Measurements from ENCODE around the gene LY6G6F. TPM values are rescaled to one million over a fixed set of nuclear protein-coding genes. Genes with fewer than 3 reads are reported as not detected.

The LY6G6F gene
- total and polyA plus RNA-seq, 2 of the 13 experiments (the other 11 are each of a cell fraction or from before 2014, with no cell fraction given), result not detected

DNA sequence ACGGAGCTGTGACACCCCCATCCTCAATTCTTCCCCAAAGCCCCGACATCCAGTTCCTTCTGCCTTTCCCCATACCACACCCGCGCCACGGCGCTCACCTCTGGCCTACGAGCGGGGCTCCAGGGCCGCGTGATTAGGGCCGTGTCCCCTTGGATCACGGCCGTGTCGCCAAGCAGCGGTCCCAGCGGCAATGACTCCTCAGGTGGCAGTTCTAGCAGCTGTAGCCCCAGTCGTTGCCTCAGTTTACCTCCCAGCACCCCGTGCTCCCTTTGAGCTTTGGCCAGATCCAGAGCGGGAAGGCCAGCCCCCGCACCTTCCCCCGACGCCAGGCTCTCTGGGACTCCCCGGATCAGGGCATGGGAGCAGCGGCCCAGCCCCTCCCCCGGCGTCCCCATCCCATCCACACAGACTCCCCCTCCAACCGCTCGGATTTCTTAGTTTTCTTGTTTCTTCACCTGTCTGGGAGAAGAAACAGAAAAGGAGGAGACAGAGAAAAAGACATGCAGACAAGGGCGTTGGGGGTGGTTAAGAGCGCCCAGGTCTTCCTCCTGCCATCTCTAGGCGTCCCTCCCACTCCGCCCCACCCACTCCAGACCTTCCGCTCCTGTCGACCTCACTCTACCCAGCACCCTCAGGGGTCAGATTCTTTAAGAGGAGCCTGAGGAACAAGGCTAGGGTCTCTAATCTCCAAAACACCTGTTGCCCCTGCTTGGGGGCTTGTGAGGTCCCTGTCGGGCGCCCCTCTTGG lies 22.3 kb downstream of the LY6G6F start, which contains the start of gene DDAH2 (continued):
- TF ChIP-seq, protein P1, sequence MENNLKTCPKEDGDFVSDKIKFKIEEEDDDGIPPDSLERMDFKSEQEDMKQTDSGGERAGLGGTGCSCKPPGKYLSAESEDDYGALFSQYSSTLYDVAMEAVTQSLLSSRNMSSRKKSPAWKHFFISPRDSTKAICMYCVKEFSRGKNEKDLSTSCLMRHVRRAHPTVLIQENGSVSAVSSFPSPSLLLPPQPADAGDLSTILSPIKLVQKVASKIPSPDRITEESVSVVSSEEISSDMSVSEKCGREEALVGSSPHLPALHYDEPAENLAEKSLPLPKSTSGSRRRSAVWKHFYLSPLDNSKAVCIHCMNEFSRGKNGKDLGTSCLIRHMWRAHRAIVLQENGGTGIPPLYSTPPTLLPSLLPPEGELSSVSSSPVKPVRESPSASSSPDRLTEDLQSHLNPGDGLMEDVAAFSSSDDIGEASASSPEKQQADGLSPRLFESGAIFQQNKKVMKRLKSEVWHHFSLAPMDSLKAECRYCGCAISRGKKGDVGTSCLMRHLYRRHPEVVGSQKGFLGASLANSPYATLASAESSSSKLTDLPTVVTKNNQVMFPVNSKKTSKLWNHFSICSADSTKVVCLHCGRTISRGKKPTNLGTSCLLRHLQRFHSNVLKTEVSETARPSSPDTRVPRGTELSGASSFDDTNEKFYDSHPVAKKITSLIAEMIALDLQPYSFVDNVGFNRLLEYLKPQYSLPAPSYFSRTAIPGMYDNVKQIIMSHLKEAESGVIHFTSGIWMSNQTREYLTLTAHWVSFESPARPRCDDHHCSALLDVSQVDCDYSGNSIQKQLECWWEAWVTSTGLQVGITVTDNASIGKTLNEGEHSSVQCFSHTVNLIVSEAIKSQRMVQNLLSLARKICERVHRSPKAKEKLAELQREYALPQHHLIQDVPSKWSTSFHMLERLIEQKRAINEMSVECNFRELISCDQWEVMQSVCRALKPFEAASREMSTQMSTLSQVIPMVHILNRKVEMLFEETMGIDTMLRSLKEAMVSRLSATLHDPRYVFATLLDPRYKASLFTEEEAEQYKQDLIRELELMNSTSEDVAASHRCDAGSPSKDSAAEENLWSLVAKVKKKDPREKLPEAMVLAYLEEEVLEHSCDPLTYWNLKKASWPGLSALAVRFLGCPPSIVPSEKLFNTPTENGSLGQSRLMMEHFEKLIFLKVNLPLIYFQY (CRISPR knock-in tag; IDR thresholded peaks at IDR 0.05; ENCODE audit: borderline replicate concordance), result no peak
- TF ChIP-seq ZFP62 (CRISPR knock-in tag; IDR thresholded peaks at IDR 0.05) (no peak), JARID2 (CRISPR knock-in tag; IDR thresholded peaks at IDR 0.05; ENCODE audit: insufficient replicate concordance) (no peak), ZNF232 (CRISPR knock-in tag; IDR thresholded peaks at IDR 0.05; ENCODE audit: borderline replicate concordance) (no peak), NONO (IDR thresholded peaks at IDR 0.05) (no peak), NONO (CRISPR knock-in tag; conservative IDR thresholded peaks at IDR 0.05) (no peak), ZNF143 (CRISPR knock-in tag; IDR thresholded peaks at IDR 0.05) (no peak), ZNF468 (CRISPR knock-in tag; IDR thresholded peaks at IDR 0.05) (no peak), ZNF674 (CRISPR knock-in tag; IDR thresholded peaks at IDR 0.05; ENCODE audit: low read depth) (no peak)
